GM23338 (cell line): ENCODE measurements around the gene TTC3. TPM values are rescaled to one million over a fixed set of nuclear protein-coding genes. Genes with fewer than 3 reads are reported as not detected.

ENCODE experiments used
- ATAC-seq: fragments of 200-7000 bp; cut with Tn5 transposase; 3 replicates; pipeline ENCODE4 v1.9.1; 2020
- DNase-seq: peaks from one replicate; pipeline ENCODE4 v3.0.0-alpha.2; 2015; ENCODE audit warnings: low spot score
- H2AFZ ChIP-seq: fragments of 200-600 bp; sonication (generic); 2 replicates; pipeline ENCODE4 v1.8.0; 2016; ENCODE audit warnings: antibody characterized with exemption, mild to moderate bottlenecking, moderate library complexity
- H3F3A ChIP-seq: fragments of 200-600 bp; sonication (generic); replicated peaks from 2 replicates; pipeline ENCODE4 v1.8.0; 2017; ENCODE audit warnings: antibody characterized with exemption, mixed run types, low read depth
- H3K27ac ChIP-seq: fragments of 200-600 bp; sonication (generic); 2 replicates; pipeline ENCODE4 v1.6.1; 2016; ENCODE audit warnings: low read depth
- H3K27me3 ChIP-seq: fragments of 200-600 bp; sonication (generic); 2 replicates; pipeline ENCODE4 v1.8.0; 2016; ENCODE audit warnings: mild to moderate bottlenecking, mixed run types, moderate library complexity; ENCODE audit not compliant: insufficient read depth
- H3K36me3 ChIP-seq: fragments of 200-600 bp; sonication (generic); 2 replicates; pipeline ENCODE4 v1.8.0; 2016; ENCODE audit warnings: mild to moderate bottlenecking; ENCODE audit not compliant: insufficient read depth
- H3K4me1 ChIP-seq: fragments of 200-600 bp; sonication (generic); 2 replicates; pipeline ENCODE4 v1.8.0; 2016; ENCODE audit warnings: mild to moderate bottlenecking, moderate library complexity; ENCODE audit not compliant: insufficient read depth
- H3K4me2 ChIP-seq: fragments of 200-600 bp; sonication (generic); 2 replicates; pipeline ENCODE4 v1.7.1; 2017; ENCODE audit warnings: mixed run types
- H3K4me3 ChIP-seq: fragments of 200-600 bp; sonication (generic); 2 replicates; pipeline ENCODE4 v1.6.1; 2016; ENCODE audit warnings: mixed run types
- H3K79me2 ChIP-seq: fragments of 200-600 bp; sonication (generic); replicated peaks from 2 replicates; pipeline ENCODE4 v1.8.0; 2017; ENCODE audit warnings: mild to moderate bottlenecking; ENCODE audit not compliant: insufficient read depth
- H3K9me2 ChIP-seq: fragments of 200-600 bp; sonication (generic); 2 replicates; pipeline ENCODE4 v1.8.0; 2017; ENCODE audit not compliant: insufficient read depth
- H4K20me1 ChIP-seq: fragments of 200-600 bp; sonication (generic); replicated peaks from 2 replicates; pipeline ENCODE4 v1.8.0; 2017; ENCODE audit warnings: mild to moderate bottlenecking; ENCODE audit not compliant: insufficient read depth
- H3K27ac Mint-ChIP-seq: 2 replicates; pipeline ENCODE4 v1.8.0; 2020; ENCODE audit warnings: inconsistent platforms, mild to moderate bottlenecking, moderate library complexity, mixed read lengths
- H3K27me3 Mint-ChIP-seq: 3 replicates; pipeline ENCODE4 v1.8.0; 2022; ENCODE audit warnings: low read depth, mild to moderate bottlenecking, moderate library complexity, mixed read lengths, inconsistent platforms; ENCODE audit not compliant: insufficient read depth, poor library complexity
- H3K36me3 Mint-ChIP-seq: 3 replicates; pipeline ENCODE4 v1.8.0; 2021; ENCODE audit warnings: low read depth, mild to moderate bottlenecking, inconsistent platforms, moderate library complexity, mixed read lengths
- H3K4me1 Mint-ChIP-seq: 3 replicates; pipeline ENCODE4 v1.8.0; 2020; ENCODE audit warnings: mild to moderate bottlenecking, inconsistent platforms, mixed read lengths
- H3K4me3 Mint-ChIP-seq: 3 replicates; pipeline ENCODE4 v1.8.0; 2021; ENCODE audit warnings: moderate library complexity, mild to moderate bottlenecking, inconsistent platforms, mixed read lengths
- H3K9me3 Mint-ChIP-seq: 3 replicates; pipeline ENCODE4 v1.8.0; 2020; ENCODE audit warnings: moderate library complexity, mild to moderate bottlenecking, inconsistent platforms, mixed read lengths
- CREB1 ChIP-seq: fragments of 250-450 bp; sonication (Bioruptor Pico); IDR thresholded peaks from 2 replicates; pipeline ENCODE4 v1.5.0; 2020; ENCODE audit warnings: low read depth, mild to moderate bottlenecking, moderate library complexity
- CTCF ChIP-seq, 2 experiments: fragments of 200-600 bp in 1 of 2; sonication (generic) in 1 of 2; conservative IDR thresholded peaks; 2 replicates each; pipeline versions ENCODE4 v1.5.1 to v1.6.1; 2016 to 2017; ENCODE audit warnings: antibody characterized with exemption in 2 of 2, low read depth in 2 of 2, mild to moderate bottlenecking in 2 of 2, moderate library complexity in 1 of 2
- ETS1 ChIP-seq: IDR thresholded peaks from 2 replicates; pipeline ENCODE4 v1.6.1; 2016; ENCODE audit warnings: antibody characterized with exemption
- EZH2 ChIP-seq: fragments of 200-600 bp; sonication (generic); IDR thresholded peaks from one replicate; pipeline ENCODE4 v1.8.0; 2017; ENCODE audit warnings: antibody characterized with exemption, mild to moderate bottlenecking, low read depth; ENCODE audit not compliant: unreplicated experiment
- EZH2phosphoT487 ChIP-seq: fragments of 200-600 bp; sonication (generic); IDR thresholded peaks from one replicate; pipeline ENCODE4 v1.8.1; 2018; ENCODE audit warnings: antibody characterized with exemption; ENCODE audit not compliant: unreplicated experiment
- JUNB ChIP-seq: IDR thresholded peaks from one replicate; pipeline ENCODE4 v1.6.1; 2016; ENCODE audit warnings: antibody characterized with exemption; ENCODE audit not compliant: unreplicated experiment
- NANOG ChIP-seq: IDR thresholded peaks from 2 replicates; pipeline ENCODE4 v1.6.1; 2016; ENCODE audit warnings: antibody characterized with exemption, borderline replicate concordance
- POLR2AphosphoS5 ChIP-seq: IDR thresholded peaks from 2 replicates; pipeline ENCODE4 v1.6.1; 2016; ENCODE audit warnings: antibody characterized with exemption, low read depth
- REST ChIP-seq: IDR thresholded peaks from one replicate; pipeline ENCODE4 v1.6.1; 2018; ENCODE audit warnings: antibody characterized with exemption; ENCODE audit not compliant: unreplicated experiment
- STAT1 ChIP-seq: IDR thresholded peaks from one replicate; pipeline ENCODE4 v1.6.1; 2016; ENCODE audit warnings: antibody characterized with exemption; ENCODE audit not compliant: unreplicated experiment
- ZNF114 ChIP-seq: fragments of 250-450 bp; sonication (Bioruptor Pico); IDR thresholded peaks from 2 replicates; pipeline ENCODE4 v1.5.0; 2020; ENCODE audit warnings: mild to moderate bottlenecking, moderate library complexity
- ZNF331 ChIP-seq: fragments of 250-450 bp; sonication (Bioruptor Pico); IDR thresholded peaks from 2 replicates; pipeline ENCODE4 v1.5.0; 2020; ENCODE audit warnings: low read depth, mild to moderate bottlenecking, moderate library complexity
- ZNF462 ChIP-seq: fragments of 250-450 bp; sonication (Bioruptor Pico); IDR thresholded peaks from 2 replicates; pipeline ENCODE4 v1.5.0; 2020; ENCODE audit warnings: mild to moderate bottlenecking, moderate library complexity
- polyA plus RNA-seq: library from polyadenylated mRNA; unstranded; fragments of >200 nt; fragmentation: Nextera tagmentation; extraction: Ambion mirVana; gene quantifications from 2 replicates; pipeline ENCODE4 v1.2.1, GENCODE V29; 2016
- total RNA-seq: library from RNA; depleted of rRNA; stranded (reverse); fragments of >200 nt; shearing (Covaris generic); gene quantifications from 2 replicates; pipeline ENCODE4 v1.2.3, GENCODE V29; 2014

The TTC3 gene
- total and polyA plus RNA-seq, 2 experiments from 2014 or later = 28.9 to 48.6 TPM

DNA sequence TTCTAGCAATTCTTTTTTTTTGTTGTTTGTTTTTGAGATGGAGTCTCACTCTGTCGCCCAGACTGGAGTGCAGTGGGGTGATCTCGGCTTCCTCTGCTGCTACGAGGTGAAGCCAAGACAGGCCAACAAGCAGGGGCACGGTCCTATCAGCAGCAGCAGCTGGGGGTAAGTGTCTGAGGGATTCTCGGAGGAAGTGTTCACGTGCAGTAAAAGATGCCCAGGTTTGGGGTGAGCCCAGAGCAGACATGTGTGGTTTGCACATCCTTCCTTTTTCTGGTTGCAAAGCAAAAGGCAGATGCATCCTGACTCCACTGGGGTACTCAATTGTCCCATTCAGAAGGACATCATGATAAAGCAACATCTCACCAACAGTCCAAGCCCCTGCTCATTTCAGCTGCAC, 27.9 kb upstream of the TTC3 start:
- Histone ChIP-seq H3K79me2 (no peaks in the 10 kb centered on the region), H3F3A (no peaks in the 10 kb centered on the region), H3K27me3 (peaks cover 51% of the 10 kb centered on the region), H3K36me3 (no peaks in the 10 kb centered on the region), H3K4me3 (no peak overlapping the region), H3K4me1 (peaks cover 11% of the 10 kb centered on the region; the same call in 1 of the 2 replicates), H3K27ac (no peak overlapping the region), H3K4me2 (no peak overlapping the region), H3K9me2 (no peaks in the 10 kb centered on the region), H4K20me1 (no peaks in the 10 kb centered on the region), H2AFZ (no peak overlapping the region)
- no peak for ATAC-seq
- H3K4me1 Mint-ChIP-seq = peaks cover 33% of the 10 kb centered on the region
- H3K27me3 Mint-ChIP-seq = peaks cover 35% of the 10 kb centered on the region
- H3K36me3 Mint-ChIP-seq = no peaks in the 10 kb centered on the region
- no peak for DNase-seq
- TF ChIP-seq EZH2 = no peak
- TF ChIP-seq EZH2phosphoT487 = no peak
- TF ChIP-seq NANOG = no peak
- TF ChIP-seq ETS1 = no peak
- TF ChIP-seq ZNF114 (CRISPR knock-in tag) = no peak
- no peak for TF ChIP-seq JUNB
- no peak for TF ChIP-seq ZNF462 (CRISPR knock-in tag)
- no peak for TF ChIP-seq POLR2AphosphoS5
- no peak for TF ChIP-seq ZNF331 (CRISPR knock-in tag)
- no peak for TF ChIP-seq STAT1
- TF ChIP-seq REST = no peak
- no peak for TF ChIP-seq CREB1 (CRISPR knock-in tag)
- no peak for TF ChIP-seq CTCF (conservative IDR thresholded peaks at IDR 0.05; ENCODE audit: low read depth in 2 of 2)
- no peaks in the 10 kb centered on the region for H3K9me3 Mint-ChIP-seq
- H3K4me3 Mint-ChIP-seq = no peak overlapping the region
- no peak overlapping the region for H3K27ac Mint-ChIP-seq
